Activated CD4-positive, alpha-beta T cell treated with anti-CD3 and anti-CD28 coated beads, Interleukin-2, amount 10 ng/mL, durations not matched to agents 24 days and 14 days (primary cell): ENCODE data around the gene CIB4. TPM values are rescaled to one million over a fixed set of nuclear protein-coding genes. Genes with fewer than 3 reads are reported as not detected.

Source experiments
- DNase-seq: peaks from one replicate; pipeline ENCODE4 v3.0.0; 2022
- H3K27ac Mint-ChIP-seq: one replicate; pipeline ENCODE4 v1.8.0; 2022; ENCODE audit warnings: mild to moderate bottlenecking, mixed read lengths
- H3K27me3 Mint-ChIP-seq: one replicate; pipeline ENCODE4 v1.8.0; 2022; ENCODE audit warnings: mixed read lengths
- H3K36me3 Mint-ChIP-seq: one replicate; pipeline ENCODE4 v1.8.0; 2022; ENCODE audit warnings: low read depth, mild to moderate bottlenecking, mixed read lengths
- H3K4me1 Mint-ChIP-seq: one replicate; pipeline ENCODE4 v1.8.0; 2021; ENCODE audit warnings: mixed read lengths
- H3K4me3 Mint-ChIP-seq: one replicate; pipeline ENCODE4 v1.8.0; 2022; ENCODE audit warnings: mild to moderate bottlenecking, moderate library complexity, mixed read lengths
- H3K9me3 Mint-ChIP-seq: one replicate; pipeline ENCODE4 v1.8.0; 2021; ENCODE audit warnings: mixed read lengths
- intact Hi-C: fragments of 100-400 bp; cut with micrococcal nuclease; formaldehyde crosslinking; loops from one replicate; pipeline ENCODE4 v1.15.1; 2023
- total RNA-seq: library from RNA; stranded (reverse); gene quantifications from 2 replicates; pipeline ENCODE4 v1.2.3, GENCODE V29; 2022

The CIB4 gene
- total RNA-seq, 1 donor from 2014 or later = not detected

DNA sequence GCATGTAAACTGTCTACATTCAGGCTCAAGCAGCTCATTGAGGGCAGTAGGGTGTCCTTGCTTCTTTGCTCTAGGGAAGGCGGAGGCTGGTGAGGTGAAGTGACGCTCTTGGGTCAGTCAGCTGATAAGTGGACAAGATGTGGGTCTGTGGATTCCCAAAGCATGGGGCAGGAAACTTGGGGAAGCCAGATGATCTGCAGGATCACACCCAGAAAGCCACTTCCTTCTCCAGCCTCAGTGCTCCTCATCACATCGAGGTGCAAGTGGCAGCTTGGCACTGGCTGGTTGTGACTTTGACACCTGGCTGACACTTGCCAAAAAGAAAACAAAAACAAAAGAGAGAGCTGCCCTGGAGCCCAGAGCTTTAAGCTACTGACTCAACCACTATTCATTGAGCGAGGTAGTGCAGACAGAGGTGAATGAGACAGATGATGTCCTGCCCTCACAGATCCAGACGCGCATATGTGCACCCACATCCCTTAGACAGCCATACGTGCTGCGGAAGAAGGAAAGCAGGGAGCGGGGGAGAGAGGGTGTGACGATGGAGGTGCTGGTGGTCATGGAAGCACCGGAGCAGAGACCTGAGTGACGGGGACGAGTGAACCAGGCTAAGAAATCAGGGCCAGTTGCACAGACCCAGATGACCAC is 3.1 kb upstream of the CIB4 start:
- Mint-ChIP-seq H3K4me3 (no peak overlapping the region), H3K36me3 (no peaks in the 10 kb centered on the region), H3K27me3 (peaks cover 24% of the 10 kb centered on the region), H3K9me3 (no peaks in the 10 kb centered on the region), H3K27ac (no peak overlapping the region), H3K4me1 (no peaks in the 10 kb centered on the region)
- intact Hi-C loops = no loop called here
- no peak for DNase-seq

DNA sequence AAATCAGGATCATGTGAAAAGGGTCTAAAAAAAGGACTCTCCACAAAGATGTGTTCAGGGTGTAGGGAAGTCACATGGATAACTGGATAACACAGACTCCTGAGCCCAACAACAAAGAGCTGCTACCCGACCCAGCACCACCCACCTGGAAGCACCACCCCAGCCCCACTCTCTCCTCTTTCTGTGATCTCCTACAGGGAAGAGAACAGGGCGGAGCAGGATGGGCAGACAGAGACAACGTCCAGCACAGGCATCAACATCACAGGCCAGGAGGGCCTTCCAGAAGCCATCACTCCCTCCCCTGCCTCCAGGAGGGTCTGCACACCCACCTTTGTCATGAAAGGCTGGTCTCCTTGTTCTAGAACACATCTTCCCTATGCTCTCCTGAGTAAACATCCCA is 1.3 kb upstream of the CIB4 start:
- Mint-ChIP-seq H3K4me3 (no peak overlapping the region), H3K27ac (no peak overlapping the region), H3K27me3 (peaks cover 26% of the 10 kb centered on the region), H3K9me3 (no peaks in the 10 kb centered on the region), H3K36me3 (no peaks in the 10 kb centered on the region), H3K4me1 (no peaks in the 10 kb centered on the region)
- DNase-seq = no peak
- intact Hi-C loops = no loop called here

DNA sequence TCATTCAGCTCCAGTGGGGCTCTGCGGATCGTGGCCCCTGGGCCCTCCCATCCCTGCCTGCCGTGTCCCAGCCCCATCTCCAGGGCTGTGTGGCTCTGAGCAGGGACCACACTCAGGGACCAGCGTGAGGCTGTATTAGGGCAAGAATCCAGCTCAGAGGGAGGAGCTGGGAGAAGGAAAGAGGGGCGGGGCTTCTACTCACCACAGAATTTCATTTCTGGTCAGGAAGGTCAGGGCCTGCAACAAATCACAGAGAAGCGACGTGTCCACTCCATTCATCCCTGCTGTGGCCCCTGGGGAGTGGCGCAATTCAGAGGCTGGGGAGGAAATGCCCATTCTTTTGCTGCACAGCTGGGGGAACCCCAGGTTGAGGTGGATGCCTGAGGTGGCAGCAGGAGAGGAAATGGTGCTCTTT is 828 bp downstream of the CIB4 start:
- Mint-ChIP-seq H3K36me3 (no peaks in the 10 kb centered on the region), H3K4me3 (no peak overlapping the region), H3K27me3 (peaks cover 19% of the 10 kb centered on the region), H3K27ac (no peak overlapping the region), H3K4me1 (no peaks in the 10 kb centered on the region), H3K9me3 (no peaks in the 10 kb centered on the region)
- intact Hi-C loops = no loop called here
- DNase-seq = no peak

DNA sequence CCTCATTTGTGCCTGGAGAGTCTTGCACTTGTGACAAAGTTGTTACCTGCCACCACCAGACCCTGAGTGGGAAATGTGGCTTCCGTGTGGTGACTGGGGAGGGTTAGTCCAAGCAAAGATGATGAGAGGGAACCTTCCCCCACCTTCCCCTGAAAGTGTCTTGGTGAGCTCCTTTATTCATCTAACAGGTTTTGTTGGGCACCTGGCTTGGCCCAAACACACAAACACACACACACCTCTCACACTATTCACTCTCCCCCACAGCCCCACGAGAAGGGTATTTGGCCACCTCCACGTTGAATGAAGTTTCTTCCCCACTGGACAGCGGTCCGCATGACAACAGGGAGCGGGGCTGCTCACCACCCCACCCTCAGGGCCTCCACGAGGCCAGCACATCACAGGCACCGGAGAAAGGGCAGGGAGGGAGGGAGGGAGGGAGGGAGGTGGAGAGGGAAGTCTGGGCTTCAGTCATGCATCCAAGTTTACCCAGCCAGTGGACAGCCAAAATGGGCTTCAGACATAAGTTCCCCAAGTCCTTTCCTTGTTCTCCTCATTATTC is 1.4 kb downstream of the CIB4 start:
- no peak for DNase-seq
- H3K27me3 Mint-ChIP-seq = peaks cover 15% of the 10 kb centered on the region
- intact Hi-C loops = no loop called here
- no peaks in the 10 kb centered on the region for H3K9me3 Mint-ChIP-seq
- no peak overlapping the region for H3K4me3 Mint-ChIP-seq
- H3K4me1 Mint-ChIP-seq = no peaks in the 10 kb centered on the region
- H3K27ac Mint-ChIP-seq = no peak overlapping the region
- no peaks in the 10 kb centered on the region for H3K36me3 Mint-ChIP-seq

DNA sequence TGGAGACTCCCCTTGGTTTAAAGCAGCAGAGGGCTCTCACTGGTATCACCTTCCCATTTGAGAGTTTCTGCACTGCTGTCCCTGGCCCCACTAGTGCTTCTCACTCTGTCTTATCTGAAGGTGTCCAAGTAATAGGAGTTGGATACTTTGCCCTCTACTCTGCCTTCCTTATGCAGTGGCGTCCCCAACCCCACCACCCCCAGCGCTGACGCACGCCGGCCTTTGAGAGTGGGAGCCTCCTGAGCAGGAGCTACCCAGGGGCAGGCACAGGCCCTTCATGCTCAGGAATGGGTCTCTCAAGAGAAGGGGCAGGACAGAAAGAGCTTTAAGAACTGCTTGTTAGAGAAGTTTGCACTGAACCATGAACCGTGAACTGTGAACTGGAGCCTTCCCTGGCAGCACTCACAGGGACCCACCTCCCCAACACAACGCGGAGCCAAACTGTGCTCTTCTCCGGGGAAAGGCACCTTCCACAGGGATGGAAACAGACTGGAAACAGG is 3.3 kb downstream of the CIB4 start:
- Mint-ChIP-seq H3K9me3 (no peaks in the 10 kb centered on the region), H3K27me3 (peaks cover 7% of the 10 kb centered on the region), H3K4me3 (no peak overlapping the region), H3K4me1 (no peaks in the 10 kb centered on the region), H3K36me3 (no peaks in the 10 kb centered on the region), H3K27ac (no peak overlapping the region)
- intact Hi-C loops = no loop called here
- no peak for DNase-seq

DNA sequence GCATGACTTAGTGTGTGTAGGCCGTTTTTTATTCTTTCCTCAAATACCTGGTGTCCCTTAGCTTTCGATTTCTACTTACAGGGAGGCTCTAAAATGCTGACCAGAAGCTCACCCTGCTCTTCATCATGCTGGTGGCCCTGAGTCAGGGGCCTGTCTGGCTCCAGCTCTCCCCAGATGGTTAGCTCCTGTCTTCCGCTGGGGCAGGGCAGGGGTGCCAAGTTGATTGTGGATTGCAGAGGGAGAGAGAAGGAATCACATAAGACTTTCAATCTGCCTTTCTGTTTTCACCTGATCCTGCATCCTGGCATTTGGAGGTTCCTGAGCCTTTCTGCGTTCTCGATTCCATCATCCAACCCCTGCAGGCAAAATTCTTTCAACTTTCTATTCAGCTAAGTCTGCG is 4.2 kb downstream of the CIB4 start:
- peaks cover 4% of the 10 kb centered on the region for H3K27me3 Mint-ChIP-seq
- H3K4me3 Mint-ChIP-seq = no peak overlapping the region
- H3K36me3 Mint-ChIP-seq = no peaks in the 10 kb centered on the region
- intact Hi-C loops = no loop called here
- no peaks in the 10 kb centered on the region for H3K4me1 Mint-ChIP-seq
- H3K9me3 Mint-ChIP-seq = no peaks in the 10 kb centered on the region
- DNase-seq = no peak
- H3K27ac Mint-ChIP-seq = no peak overlapping the region

DNA sequence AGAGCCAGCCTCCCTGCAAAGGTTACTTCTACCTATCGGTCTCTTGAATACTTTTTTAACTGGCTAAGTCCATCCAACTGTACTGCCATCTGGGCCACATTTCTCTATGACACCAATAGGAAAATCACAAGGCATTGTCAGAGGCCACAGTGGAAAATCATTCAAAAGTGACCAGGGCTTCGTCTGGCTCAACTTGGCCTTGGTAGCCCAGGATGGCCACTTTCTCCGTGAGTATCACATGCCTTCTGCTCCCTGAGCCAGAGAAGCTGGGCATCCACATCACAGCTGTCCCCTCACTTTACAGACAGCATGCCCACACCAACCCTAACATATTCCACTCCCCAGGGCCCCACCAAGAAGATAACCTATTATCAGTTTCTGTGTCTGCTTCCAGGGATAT is 5.8 kb downstream of the CIB4 start:
- no peaks in the 10 kb centered on the region for H3K36me3 Mint-ChIP-seq
- intact Hi-C loops = no loop called here

DNA sequence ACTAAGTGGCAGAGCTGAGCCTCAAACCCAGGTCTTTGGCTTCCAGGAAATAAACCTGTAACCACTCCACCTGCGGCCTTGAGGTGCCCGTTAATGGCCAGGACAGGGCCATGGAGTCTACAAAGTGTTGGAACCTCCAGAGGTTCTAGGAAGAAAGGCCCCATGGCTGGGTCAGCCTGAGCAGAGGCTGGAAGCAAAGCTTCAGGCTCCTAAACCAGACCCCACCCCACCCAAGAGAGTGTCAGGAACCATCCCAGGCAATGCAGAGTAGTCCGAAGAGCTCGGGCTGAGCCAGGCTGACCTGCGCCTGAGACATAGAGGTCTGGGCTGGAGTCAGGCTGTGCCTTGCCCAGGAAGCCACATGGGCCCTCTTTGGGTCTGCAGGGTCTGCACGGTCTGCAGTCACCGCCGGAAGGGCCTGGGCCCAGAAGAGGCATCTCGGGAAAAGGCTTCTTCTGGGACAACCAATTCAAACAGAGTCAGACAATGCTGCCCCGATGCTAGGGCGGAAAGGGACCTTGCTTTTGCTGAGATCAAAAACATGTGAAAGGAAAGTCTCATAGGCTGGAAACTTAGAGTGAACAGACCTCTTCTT is 6.4 kb downstream of the CIB4 start:
- intact Hi-C loops = no loop called here
- no peaks in the 10 kb centered on the region for H3K9me3 Mint-ChIP-seq
- DNase-seq = no peak
- H3K36me3 Mint-ChIP-seq = no peaks in the 10 kb centered on the region
- no peaks in the 10 kb centered on the region for H3K4me1 Mint-ChIP-seq
- no peak overlapping the region for H3K4me3 Mint-ChIP-seq
- H3K27me3 Mint-ChIP-seq = peaks cover 2% of the 10 kb centered on the region
- H3K27ac Mint-ChIP-seq = no peak overlapping the region

More for the DNA sequence above, 5.8 kb downstream of the CIB4 start:
- DNase-seq = no peak
- Mint-ChIP-seq H3K9me3 (no peaks in the 10 kb centered on the region), H3K4me3 (no peak overlapping the region), H3K27ac (no peak overlapping the region), H3K4me1 (no peaks in the 10 kb centered on the region), H3K27me3 (peaks cover 4% of the 10 kb centered on the region)

DNA sequence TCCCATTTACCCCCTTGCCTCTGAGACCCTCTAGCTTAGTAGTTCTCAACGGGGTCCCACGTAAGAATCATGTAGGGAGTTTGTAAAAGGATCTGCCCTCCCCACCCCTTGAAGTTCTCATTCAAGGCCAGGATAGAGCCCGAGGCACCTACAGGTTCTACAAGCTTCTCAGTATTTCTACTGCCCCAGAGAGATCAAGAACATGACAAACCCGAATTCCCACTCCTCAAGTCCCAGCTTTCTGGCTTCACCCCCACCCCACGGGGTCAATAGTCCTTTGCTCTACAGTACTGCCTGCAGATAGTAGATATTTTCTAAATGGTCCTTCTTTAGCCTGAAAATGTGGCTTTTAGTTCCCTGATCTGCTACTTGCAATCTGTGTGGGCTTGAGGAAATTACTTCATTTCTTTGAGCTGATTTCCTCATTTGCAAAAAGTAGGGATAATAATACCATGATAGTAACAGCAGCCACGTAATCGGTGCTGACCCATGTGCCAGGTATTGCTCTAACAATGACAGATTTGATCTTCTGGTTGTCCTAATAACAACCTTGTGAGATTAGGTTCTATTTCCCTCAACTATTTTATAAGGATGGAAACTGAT is 7.1 kb downstream of the CIB4 start:
- Mint-ChIP-seq H3K9me3 (no peaks in the 10 kb centered on the region), H3K4me3 (no peak overlapping the region), H3K27ac (no peak overlapping the region), H3K4me1 (no peaks in the 10 kb centered on the region), H3K36me3 (no peaks in the 10 kb centered on the region), H3K27me3 (peaks cover 2% of the 10 kb centered on the region)
- intact Hi-C loops = no loop called here
- DNase-seq = no peak

DNA sequence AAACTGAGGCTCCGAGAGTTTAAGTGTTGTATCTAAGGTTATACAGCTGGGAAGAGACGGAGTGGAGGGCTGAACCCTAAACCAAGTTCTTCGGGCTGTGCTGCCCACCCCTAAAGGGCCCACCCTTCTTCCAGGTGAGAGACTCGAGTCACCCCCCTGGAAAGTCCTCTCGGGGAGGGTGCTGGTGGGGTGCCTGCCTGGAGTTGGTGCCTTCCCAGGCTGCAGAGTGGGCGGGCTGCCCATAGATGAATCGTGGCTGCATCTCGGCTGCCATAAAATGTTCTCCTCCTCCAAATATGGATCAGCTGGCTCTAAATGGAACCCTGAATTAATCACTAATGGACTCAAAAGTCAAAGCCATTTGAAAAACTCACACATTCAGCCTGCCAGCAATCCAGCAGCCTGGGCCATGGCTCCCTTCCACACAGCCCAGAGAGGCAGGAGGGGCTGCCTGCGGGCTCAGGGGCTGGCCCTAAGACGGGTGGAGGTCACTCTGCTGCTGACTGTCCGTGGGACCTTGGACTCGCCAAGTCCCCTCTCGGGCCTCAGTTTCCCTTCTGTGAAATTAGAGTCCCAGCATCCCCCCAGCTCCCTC is 7.7 kb downstream of the CIB4 start:
- no peak overlapping the region for H3K27ac Mint-ChIP-seq
- H3K4me3 Mint-ChIP-seq = no peak overlapping the region
- intact Hi-C loops = no loop called here
- H3K36me3 Mint-ChIP-seq = no peaks in the 10 kb centered on the region
- H3K4me1 Mint-ChIP-seq = no peaks in the 10 kb centered on the region
- no peaks in the 10 kb centered on the region for H3K27me3 Mint-ChIP-seq
- no peak for DNase-seq
- H3K9me3 Mint-ChIP-seq = no peaks in the 10 kb centered on the region

DNA sequence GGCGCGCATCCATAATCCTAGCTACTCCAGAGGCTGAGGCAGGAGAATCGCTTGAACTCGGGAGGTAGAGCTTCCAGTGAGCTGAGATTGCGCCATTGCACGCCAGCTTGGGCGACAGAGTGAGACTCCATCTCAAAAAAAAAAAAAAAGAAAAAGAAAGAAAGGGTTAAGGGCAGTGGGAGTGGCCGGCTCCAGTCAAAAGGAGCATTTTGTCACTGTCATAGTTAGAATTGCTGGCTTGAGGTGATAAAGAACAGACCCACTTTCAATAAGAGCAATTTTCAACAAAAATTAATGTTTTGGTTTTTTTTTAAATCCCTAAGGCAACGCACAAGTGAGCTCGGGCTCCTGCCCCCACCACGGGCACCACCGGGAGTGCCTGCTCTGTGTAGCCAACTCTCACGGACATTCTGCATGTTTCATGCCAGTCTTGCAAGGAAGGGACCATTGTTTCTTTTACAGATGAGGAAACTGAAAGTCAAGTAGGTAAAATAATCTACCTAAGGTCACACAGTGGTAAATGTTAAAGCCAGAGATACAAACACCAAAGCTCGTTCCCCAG is 8.5 kb downstream of the CIB4 start:
- no peak for DNase-seq
- H3K9me3 Mint-ChIP-seq = no peaks in the 10 kb centered on the region
- no peaks in the 10 kb centered on the region for H3K4me1 Mint-ChIP-seq
- H3K4me3 Mint-ChIP-seq = no peak overlapping the region
- no peak overlapping the region for H3K27ac Mint-ChIP-seq
- H3K27me3 Mint-ChIP-seq = no peaks in the 10 kb centered on the region
- intact Hi-C loops = no loop called here
- no peaks in the 10 kb centered on the region for H3K36me3 Mint-ChIP-seq

DNA sequence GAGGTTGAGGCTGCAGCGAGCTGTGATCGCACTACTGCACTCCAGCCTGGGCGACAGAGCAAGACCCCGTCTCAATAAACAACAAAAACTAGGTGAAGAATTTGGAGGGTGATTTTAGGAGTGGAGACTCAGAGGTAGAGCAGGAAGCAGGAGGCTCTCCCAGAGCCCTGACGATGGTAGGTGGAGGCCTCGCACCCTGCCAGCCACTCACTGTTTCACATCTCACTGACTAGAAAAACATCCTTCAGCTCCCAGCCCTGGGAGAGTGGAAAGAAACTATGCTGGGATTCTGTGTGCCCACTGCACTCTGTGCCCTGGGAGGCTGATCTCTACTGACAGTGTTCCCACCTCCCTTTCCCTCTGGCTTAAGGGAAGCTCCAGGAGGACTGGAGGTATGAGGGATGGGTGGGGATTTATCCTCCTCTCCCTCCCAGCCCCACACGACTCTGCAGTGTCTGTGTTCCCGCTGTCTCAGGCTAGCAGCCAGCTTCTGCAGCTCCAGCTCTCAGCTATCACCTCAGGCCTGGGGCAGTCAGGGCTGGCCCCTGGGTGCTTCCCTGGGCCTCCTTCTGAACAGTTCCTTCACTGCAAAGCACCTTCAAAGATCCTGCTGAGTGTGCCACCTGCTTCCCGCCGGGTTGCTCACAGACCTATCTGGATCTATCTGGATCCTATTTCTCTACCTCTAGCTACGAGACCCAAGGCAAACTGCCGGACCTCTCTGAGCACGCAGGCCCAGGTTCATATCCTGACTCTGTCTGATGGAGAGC is 9.6 kb downstream of the CIB4 start:
- H3K27me3 Mint-ChIP-seq = no peaks in the 10 kb centered on the region
- DNase-seq = no peak
- H3K27ac Mint-ChIP-seq = no peak overlapping the region
- no peaks in the 10 kb centered on the region for H3K9me3 Mint-ChIP-seq
- intact Hi-C loops = no loop called here
- no peaks in the 10 kb centered on the region for H3K4me1 Mint-ChIP-seq
- no peak overlapping the region for H3K4me3 Mint-ChIP-seq
- H3K36me3 Mint-ChIP-seq = no peaks in the 10 kb centered on the region

DNA sequence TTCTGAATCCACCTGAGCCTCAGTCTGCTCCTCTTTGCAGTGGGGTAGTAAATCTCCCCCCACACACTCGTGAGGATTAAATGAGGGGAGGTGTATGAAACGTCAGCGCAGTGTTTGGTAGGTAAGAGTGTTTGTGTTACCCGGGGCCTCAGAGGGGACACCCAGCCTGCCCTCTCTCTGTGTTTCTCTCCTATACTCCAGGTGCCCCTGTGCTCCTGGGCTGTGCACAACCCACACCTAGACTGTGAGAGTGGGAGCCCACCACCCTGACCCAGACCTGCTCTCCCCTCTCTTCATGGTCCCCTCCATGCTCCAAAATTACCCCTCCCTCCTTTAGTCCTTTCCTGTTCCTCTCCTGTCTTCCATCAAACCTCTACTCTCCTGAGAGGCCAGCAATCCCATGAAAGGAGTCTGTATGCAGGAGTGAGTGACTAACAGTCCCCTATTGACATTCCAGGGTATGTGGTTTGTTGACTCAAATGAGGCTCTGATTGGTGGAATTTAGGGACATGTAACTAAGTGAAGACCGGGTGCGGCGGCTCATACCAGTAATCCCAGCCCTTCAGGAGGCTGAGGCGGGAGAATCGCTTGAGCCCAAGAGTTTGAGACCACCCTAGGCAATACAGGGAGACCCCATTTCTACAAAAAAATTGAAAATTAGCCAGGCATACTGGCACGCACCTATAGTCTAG is 10.4 kb downstream of the CIB4 start:
- no peaks in the 10 kb centered on the region for H3K4me1 Mint-ChIP-seq
- no peak overlapping the region for H3K4me3 Mint-ChIP-seq
- H3K27me3 Mint-ChIP-seq = no peaks in the 10 kb centered on the region
- intact Hi-C loops = no loop called here
- no peaks in the 10 kb centered on the region for H3K36me3 Mint-ChIP-seq
- H3K9me3 Mint-ChIP-seq = no peaks in the 10 kb centered on the region
- no peak for DNase-seq
- no peak overlapping the region for H3K27ac Mint-ChIP-seq
